Measurements from ENCODE around the gene APOBEC3C.
A peak's percentile ranks its signal among the peaks of the same experiment; 100 is the strongest.
"Not testable (repeated sequence)": the region's sequence is repeated elsewhere in the genome, so short reads cannot be mapped to it uniquely, and the experiment has no call there.

APOBEC3C gene

GRCh38 chr22:39020021-39020651 lies 6.1 kb downstream of the APOBEC3C start:
- not testable (repeated sequence) for DNase-seq (ENCODE audit: low read depth in 1 of 2, low spot score in 1 of 2)

GRCh38 chr22:39021552-39022250 lies 7.6 kb downstream of the APOBEC3C start:
- no peak for DNase-seq (ENCODE audit: low read depth in 1 of 2, low spot score in 1 of 2)

- DNase-seq (ENCODE audit: low read depth in 1 of 2, low spot score in 1 of 2), result no peak
Observed at GRCh38 chr22:39024519-39025308, 10.7 kb downstream of the APOBEC3C start.

GRCh38 chr22:39026509-39027150 lies 12.6 kb downstream of the APOBEC3C start:
- no peak for DNase-seq (ENCODE audit: low read depth in 1 of 2, low spot score in 1 of 2)

- DNase-seq (ENCODE audit: low read depth in 1 of 2, low spot score in 1 of 2), result no peak
Observed at GRCh38 chr22:39027717-39028116, 13.7 kb downstream of the APOBEC3C start.

- DNase-seq (ENCODE audit: low read depth in 1 of 2, low spot score in 1 of 2), result no peak
Observed at GRCh38 chr22:39028281-39028680, 14.2 kb downstream of the APOBEC3C start.

GRCh38 chr22:39029227-39029626 lies 15.2 kb downstream of the APOBEC3C start:
- DNase-seq (ENCODE audit: low read depth in 1 of 2, low spot score in 1 of 2), result no peak

- no peak for DNase-seq (ENCODE audit: low read depth in 1 of 2, low spot score in 1 of 2)
Observed at GRCh38 chr22:39030705-39031104, 16.6 kb downstream of the APOBEC3C start.

GRCh38 chr22:39031434-39032295 lies 17.6 kb downstream of the APOBEC3C start:
- DNase-seq (ENCODE audit: low read depth in 1 of 2, low spot score in 1 of 2), result not testable (repeated sequence)

GRCh38 chr22:39037071-39037470 lies 23.0 kb downstream of the APOBEC3C start:
- DNase-seq (ENCODE audit: low read depth in 1 of 2, low spot score in 1 of 2), result not testable (repeated sequence)

GRCh38 chr22:39039306-39040126 lies 25.5 kb downstream of the APOBEC3C start:
- no peak for DNase-seq (ENCODE audit: low read depth in 1 of 2, low spot score in 1 of 2)

- not testable (repeated sequence) for DNase-seq (ENCODE audit: low read depth in 1 of 2, low spot score in 1 of 2)
Observed at GRCh38 chr22:39040155-39040537, 26.1 kb downstream of the APOBEC3C start.

- peak in 1 of 2 donors; percentile 52 for DNase-seq (ENCODE audit: low read depth in 1 of 2, low spot score in 1 of 2)
Observed at GRCh38 chr22:39040538-39041296, 26.7 kb downstream of the APOBEC3C start, which contains the start of gene APOBEC3F. APOBEC3F (plus strand) TSS chr22:39040864; CDS start chr22:39040961, 97 bp downstream.

- DNase-seq (ENCODE audit: low read depth in 1 of 2, low spot score in 1 of 2), result no peak
Observed at GRCh38 chr22:39041908-39042307, 27.9 kb downstream of the APOBEC3C start.

- DNase-seq (ENCODE audit: low read depth in 1 of 2, low spot score in 1 of 2), result not testable (repeated sequence)
Observed at GRCh38 chr22:39043063-39043462, 29.0 kb downstream of the APOBEC3C start.

- not testable (repeated sequence) for DNase-seq (ENCODE audit: low read depth in 1 of 2, low spot score in 1 of 2)
Observed at GRCh38 chr22:39045136-39045535, 31.1 kb downstream of the APOBEC3C start.

GRCh38 chr22:39049486-39049885 lies 35.4 kb downstream of the APOBEC3C start:
- DNase-seq (ENCODE audit: low read depth in 1 of 2, low spot score in 1 of 2), result not testable (repeated sequence)

GRCh38 chr22:39051844-39052495 lies 37.9 kb downstream of the APOBEC3C start:
- DNase-seq (ENCODE audit: low read depth in 1 of 2, low spot score in 1 of 2), result not testable (repeated sequence)
